K562 (cell line): ENCODE results near the gene MTIF3. TPM values are rescaled to one million over a fixed set of nuclear protein-coding genes. Genes with fewer than 3 reads are reported as not detected.

Source experiments
- ATAC-seq: fragments of 200-7000 bp; cut with Tn5 transposase; 3 replicates; pipeline ENCODE4 v1.9.1; 2020; ENCODE audit warnings: moderate library complexity
- BruUV-seq: library from RNA; stranded (reverse); fragments of 400-500 nt; replicated peaks from 2 replicates; lab custom pipeline; 2021; lab: Mats Ljungman, UMichigan
- CTCF ChIA-PET: fragments of 300-600 bp; formaldehyde crosslinking; extraction: SDS; loops from one replicate; lab custom pipeline; 2021; ENCODE audit warnings: low intra/inter-chr PET ratio; lab: Yijun Ruan, JAX
- POLR2A ChIA-PET: fragments of 300-600, 350-650 bp; sonication (Branson Sonifier 250); formaldehyde crosslinking; extraction: SDS; loops from one replicate; lab custom pipeline; 2021; ENCODE audit warnings: antibody characterized with exemption, inconsistent platforms; lab: Yijun Ruan, JAX
- DNase-seq, 4 experiments: peaks; one replicate each; pipeline versions ENCODE4 v3.0.0 to v3.0.0-alpha.2; 2011 to 2018; ENCODE audit warnings: low spot score in 3 of 4, mixed read lengths in 3 of 4; ENCODE audit errors: extremely low read depth in 1 of 4
- FAIRE-seq: peaks from 2 replicates; lab custom pipeline; 2011; peaks lifted over from hg19 to GRCh38; lab: Jason Lieb, UNC
- H2AFZ ChIP-seq: 2 replicates; pipeline ENCODE4 v1.6.0; 2011; ENCODE audit warnings: low read depth, low read length, control low read depth, inconsistent platforms
- H3K27ac ChIP-seq: fragments of 200-600 bp; 3 replicates; pipeline ENCODE4 v1.8.0; 2011; ENCODE audit warnings: low read depth, mild to moderate bottlenecking, control low read depth, inconsistent platforms, low read length, moderate library complexity, mixed read lengths; ENCODE audit errors: extremely low read depth
- H3K27me3 ChIP-seq, 2 experiments: fragments of 300-600 bp in 1 of 2; 2 replicates in 1 of 2; 3 replicates in 1 of 2; pipeline versions ENCODE4 v1.6.0 to v1.8.0; 2011; ENCODE audit warnings: inconsistent platforms in 2 of 2, low read length in 2 of 2, mild to moderate bottlenecking in 1 of 2, mixed read lengths in 1 of 2, moderate library complexity in 1 of 2; ENCODE audit not compliant: control insufficient read depth in 2 of 2, insufficient read depth in 2 of 2
- H3K36me3 ChIP-seq: fragments of 300-600 bp; 3 replicates; pipeline ENCODE4 v1.8.0; 2011; ENCODE audit warnings: mild to moderate bottlenecking, low read length, inconsistent platforms; ENCODE audit not compliant: control insufficient read depth, insufficient read depth
- H3K4me1 ChIP-seq, 2 experiments: fragments of 200-600 bp in 1 of 2; replicated peaks in 1 of 2; 2 replicates in 1 of 2; 3 replicates in 1 of 2; pipeline versions ENCODE4 v1.5.1 to v1.8.0; 2011; ENCODE audit warnings: inconsistent platforms in 2 of 2, low read length in 2 of 2, mild to moderate bottlenecking in 1 of 2, mixed read lengths in 1 of 2, moderate library complexity in 1 of 2; ENCODE audit not compliant: control insufficient read depth in 2 of 2, insufficient read depth in 2 of 2
- H3K4me2 ChIP-seq: 2 replicates; pipeline ENCODE4 v1.6.1; 2011; ENCODE audit warnings: low read length, control low read depth, inconsistent platforms, mixed read lengths; ENCODE audit not compliant: insufficient read depth
- H3K4me3 ChIP-seq: fragments of 200-600 bp; sonication (generic), shearing (Covaris generic); 2 replicates; pipeline ENCODE4 v1.5.1; 2016; ENCODE audit warnings: control low read depth, inconsistent platforms
- H3K79me2 ChIP-seq: fragments of 200-600 bp; 3 replicates; pipeline ENCODE4 v1.8.0; 2011; ENCODE audit warnings: low read length, inconsistent platforms; ENCODE audit not compliant: control insufficient read depth, insufficient read depth
- H3K9ac ChIP-seq, 2 experiments: 2 replicates each; pipeline versions ENCODE4 v1.6.0 to v1.6.1; 2011; ENCODE audit warnings: low read depth in 2 of 2, low read length in 2 of 2, control low read depth in 1 of 2, inconsistent platforms in 1 of 2, mild to moderate bottlenecking in 1 of 2, mixed read lengths in 1 of 2; ENCODE audit not compliant: insufficient read depth in 1 of 2
- H3K9me1 ChIP-seq: one replicate; pipeline ENCODE4 v1.6.0; 2011; ENCODE audit warnings: inconsistent platforms, mild to moderate bottlenecking, low read length, moderate library complexity; ENCODE audit not compliant: control insufficient read depth, insufficient read depth
- H3K9me3 ChIP-seq: replicated peaks from 2 replicates; pipeline ENCODE4 v1.5.1; 2011; ENCODE audit warnings: low read depth, low read length, inconsistent platforms; ENCODE audit not compliant: control insufficient read depth, insufficient read depth
- H4K20me1 ChIP-seq: replicated peaks from 2 replicates; pipeline ENCODE4 v1.6.1; 2011; ENCODE audit warnings: low read length, inconsistent platforms, mixed read lengths; ENCODE audit not compliant: control insufficient read depth, insufficient read depth
- SMARCC2 ChIP-seq: fragments of 450-650 bp; IDR thresholded peaks from 2 replicates; pipeline ENCODE4 v1.6.1; 2017; ENCODE audit warnings: antibody characterized with exemption, moderate library complexity, mild to moderate bottlenecking, low read depth
- SPI1 ChIP-seq: IDR thresholded peaks from 2 replicates; pipeline ENCODE4 v1.6.1; 2011; ENCODE audit warnings: low read depth, low read length, control low read depth, borderline replicate concordance
- ZNF778 ChIP-seq: fragments of 450-650 bp; formaldehyde crosslinking; IDR thresholded peaks from 2 replicates; pipeline ENCODE4 v1.4.0; 2020; ENCODE audit warnings: mild to moderate bottlenecking, moderate library complexity
- WGBS: fragments of 100-300 bp; shearing (Covaris generic); methylation state at CpG from one replicate; pipeline ENCODE4 v1.1.6; 2016; ENCODE audit warnings: low coverage, mixed read lengths; ENCODE audit not compliant: insufficient coverage; ENCODE audit errors: missing lambda C conversion rate; 5-methylcytosine and 5-hydroxymethylcytosine counted together
- in situ Hi-C: fragments of 300-500 bp; cut with MboI; formaldehyde crosslinking; loops from 4 replicates; pipeline ENCODE4 v1.15.0; 2018; ENCODE audit warnings: inconsistent platforms, mixed read lengths
- intact Hi-C: fragments of 100-400 bp; cut with micrococcal nuclease; formaldehyde crosslinking; loops from 2 replicates; pipeline ENCODE4 v1.14.2; 2022
- polyA plus RNA-seq, 8 experiments: library from polyadenylated mRNA; depleted of rRNA in 4 of 8; stranded (reverse) in 5 of 8; unstranded in 3 of 8; fragments of >200 nt; fragmentation: Nextera tagmentation in 2 of 8; fragmentation: Illumina TruSeq in 1 of 8; extraction: Ambion mirVana in 2 of 8; extraction: Trizol in 1 of 8; gene quantifications; 2 replicates each; pipeline versions ENCODE4 v1.2.1 to v1.2.3, GENCODE V29; 2011 to 2014; ENCODE audit warnings: inconsistent platforms in 1 of 8, missing spikeins in 1 of 8
- total RNA-seq, 7 experiments: library from RNA; depleted of rRNA in 6 of 7; stranded (reverse); fragments of >200 nt in 6 of 7; fragmentation: Illumina TruSeq in 2 of 7; extraction: Trizol in 2 of 7; gene quantifications; 2 replicates each; pipeline versions ENCODE4 v1.2.1 to v1.2.3, GENCODE V29; 2011 to 2021; ENCODE audit warnings: low replicate concordance in 1 of 7
- TF ChIP-seq, protein P1 (sequence below): fragments of 250-450 bp; sonication (Bioruptor Pico); IDR thresholded peaks from 2 replicates; pipeline ENCODE4 v1.8.0; 2022; ENCODE audit warnings: inconsistent platforms, mild to moderate bottlenecking, moderate library complexity, borderline replicate concordance
- TF ChIP-seq, protein P2 (sequence below): sonication (generic); formaldehyde crosslinking; IDR thresholded peaks from 2 replicates; pipeline ENCODE4 v1.5.0; 2020; ENCODE audit warnings: missing genetic modification reagents

Gene MTIF3
- total and polyA plus RNA-seq, 9 of the 15 experiments (the other 6 are each of a cell fraction or from before 2014, with no cell fraction given), result 23.5 to 73.6 (median 45.2) TPM

DNA sequence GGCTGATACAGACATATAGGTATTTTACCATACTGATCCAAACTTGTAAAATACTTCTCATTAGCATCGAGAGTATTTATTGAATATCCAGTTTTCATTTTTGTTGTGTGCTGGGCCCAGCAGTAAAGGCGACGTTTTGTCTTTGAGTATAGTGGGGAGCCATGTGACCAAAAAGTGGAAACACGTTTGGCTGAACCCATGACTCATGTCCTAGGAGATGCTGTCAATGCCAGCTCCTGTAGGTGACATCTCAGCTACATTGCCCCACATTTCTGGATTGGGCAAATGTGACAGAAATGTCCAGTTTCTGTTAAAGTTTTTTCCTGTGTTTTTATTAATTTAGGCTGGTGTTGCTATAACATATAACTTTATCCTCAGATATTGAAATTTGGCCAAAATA, 52.0 kb downstream of the MTIF3 start:
- POLR2A ChIA-PET, result interaction anchor here (0.5 kb wide), 1 partner anchor 380 kb away, joined by 3 read pairs; no protein-coding TSS in a partner anchor
- no peak overlapping the region for H3K27ac ChIP-seq

More for the DNA sequence above, 52.0 kb downstream of the MTIF3 start:
- in situ Hi-C loops, result no loop called here
- DNase-seq (no peak), FAIRE-seq (no peak), ATAC-seq (no peak)
- CTCF ChIA-PET, result no interaction called here
- no TSS peak for BruUV-seq
- Histone ChIP-seq H3K79me2 (no peaks in the 10 kb centered on the region), H4K20me1 (no peaks in the 10 kb centered on the region), H2AFZ (no peak overlapping the region), H3K4me1 (no peaks in the 10 kb centered on the region), H3K4me3 (no peak overlapping the region), H3K9ac (no peak overlapping the region), H3K9me3 (no peaks in the 10 kb centered on the region), H3K36me3 (no peaks in the 10 kb centered on the region), H3K4me2 (no peak overlapping the region), H3K27me3 (peaks cover 8 to 28% of the 10 kb centered on the region in 2 experiments), H3K9me1 (no peaks in the 10 kb centered on the region)
- no peak for TF ChIP-seq ZNF778 (CRISPR knock-in tag)
- TF ChIP-seq, protein P1, sequence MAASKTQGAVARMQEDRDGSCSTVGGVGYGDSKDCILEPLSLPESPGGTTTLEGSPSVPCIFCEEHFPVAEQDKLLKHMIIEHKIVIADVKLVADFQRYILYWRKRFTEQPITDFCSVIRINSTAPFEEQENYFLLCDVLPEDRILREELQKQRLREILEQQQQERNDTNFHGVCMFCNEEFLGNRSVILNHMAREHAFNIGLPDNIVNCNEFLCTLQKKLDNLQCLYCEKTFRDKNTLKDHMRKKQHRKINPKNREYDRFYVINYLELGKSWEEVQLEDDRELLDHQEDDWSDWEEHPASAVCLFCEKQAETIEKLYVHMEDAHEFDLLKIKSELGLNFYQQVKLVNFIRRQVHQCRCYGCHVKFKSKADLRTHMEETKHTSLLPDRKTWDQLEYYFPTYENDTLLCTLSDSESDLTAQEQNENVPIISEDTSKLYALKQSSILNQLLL, result no peak
- TF ChIP-seq, protein P2, sequence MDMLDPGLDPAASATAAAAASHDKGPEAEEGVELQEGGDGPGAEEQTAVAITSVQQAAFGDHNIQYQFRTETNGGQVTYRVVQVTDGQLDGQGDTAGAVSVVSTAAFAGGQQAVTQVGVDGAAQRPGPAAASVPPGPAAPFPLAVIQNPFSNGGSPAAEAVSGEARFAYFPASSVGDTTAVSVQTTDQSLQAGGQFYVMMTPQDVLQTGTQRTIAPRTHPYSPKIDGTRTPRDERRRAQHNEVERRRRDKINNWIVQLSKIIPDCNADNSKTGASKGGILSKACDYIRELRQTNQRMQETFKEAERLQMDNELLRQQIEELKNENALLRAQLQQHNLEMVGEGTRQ (CRISPR knock-in tag), result peak; percentile 16; the same call in 1 of the 2 replicates
- TF ChIP-seq SMARCC2, result no peak
- TF ChIP-seq SPI1, result no peak
- intact Hi-C loops, result no loop called here
- 6% methylated on average over 4 of the region's 4 CpGs for WGBS
